Heart left ventricle (tissue), 13 donors: ENCODE measurements around the gene SPTSSA.

Experiments used
- CTCF ChIP-seq, 12 donors: fragments of 200-600 bp; sonication (generic) in 4 of 12; IDR thresholded peaks; one replicate each; pipeline versions ENCODE4 v1.5.0 to v1.8.0; 2018 to 2022; ENCODE audit warnings: antibody characterized with exemption in 12 of 12, mild to moderate bottlenecking in 5 of 12
- POLR2A ChIP-seq, 2 donors: fragments of 450-650 bp; IDR thresholded peaks; one replicate each; pipeline ENCODE4 v1.6.1; 2017; ENCODE audit warnings: antibody characterized with exemption in 2 of 2, mild to moderate bottlenecking in 2 of 2, moderate library complexity in 2 of 2
- donor health status: ischemic (EF 13 %, LVEDD 7.1; RV severe dilation, severe dysfunction).
- donor health status: DM: no; HTN: yes; CAD: no.
- donor health status: DM: no; HTN: no; CAD: no.
- donor health status: ischemic (EF 25% LVEDD 6.9; RV normal size, moderate dysfunction).
- donor health status: ischemic (EF 25% LVEDD 5.7; RV mildly dilated, moderate dysfunction).
- donor health status: ischemic (EF 35%, LVEDD 5.7; RV mildly dilated, moderate dysfunction).
- donor health status: nonischemic (EF 11% LVEDD 7.7; RV severe dilation, severe dysfunction).
- donor health status: DM: yes; HTN: yes; CAD: no.
- donor health status: PGD.
- donor health status: ischemic (EF 29% LVEDD 5.4; RV normal size, mild dysfunction).
- donor health status: nonischemic (EF 23%, LVEDD 6.1; RV moderate dilation, normal function).

DNA sequence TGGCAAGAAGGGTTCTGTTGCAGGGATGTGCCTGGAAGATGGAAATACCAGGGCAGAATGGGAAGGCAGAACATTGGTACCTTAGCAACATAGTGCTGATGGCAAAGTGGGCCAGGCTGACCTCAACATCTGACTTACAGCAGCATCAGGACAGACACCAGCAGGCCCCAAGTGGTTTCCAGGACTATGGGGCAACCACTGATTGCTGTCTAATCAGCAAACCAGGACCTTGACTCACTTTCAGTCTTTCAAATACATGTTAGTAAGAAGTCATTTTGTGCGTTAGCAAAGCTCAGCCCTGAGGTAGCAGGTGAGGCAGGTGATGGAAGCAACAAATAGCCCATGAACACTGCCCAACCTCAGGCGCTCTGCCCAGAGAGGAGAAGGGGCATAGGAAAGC lies 4.7 kb upstream of the SPTSSA start:
- TF ChIP-seq CTCF (IDR thresholded peaks at IDR 0.05): no peak
- TF ChIP-seq POLR2A (IDR thresholded peaks at IDR 0.05): no peak
